GM23248 (cell line): ENCODE measurements around the gene PRRG2.

Source experiments
- EZH2 ChIP-seq: fragments of 200-600 bp; sonication (generic); IDR thresholded peaks from 2 replicates; pipeline ENCODE4 v1.6.1; 2018; ENCODE audit warnings: antibody characterized with exemption, mild to moderate bottlenecking; ENCODE audit not compliant: insufficient read depth, poor library complexity, severe bottlenecking
- EZH2phosphoT487 ChIP-seq: fragments of 200-600 bp; sonication (generic); IDR thresholded peaks from 2 replicates; pipeline ENCODE4 v1.6.1; 2018; ENCODE audit warnings: antibody characterized with exemption, moderate library complexity, mild to moderate bottlenecking, low read depth; ENCODE audit not compliant: insufficient read depth

GRCh38 chr19:49556412-49557398, 24.4 kb upstream of the PRRG2 start:
- TF ChIP-seq EZH2 (no peak), EZH2phosphoT487 (no peak)
